ENCODE measurements around the gene PPFIA1.

- TF ChIP-seq CTCF (IDR thresholded peaks at IDR 0.05; ENCODE audit: poor library complexity) (no peak), EZH2 (IDR thresholded peaks at IDR 0.05; ENCODE audit: borderline replicate concordance) (no peak)
Observed at GRCh38 chr11:70230840-70231710, 39.4 kb upstream of the PPFIA1 start.

Measured in hepatocyte (in vitro differentiated cells).